Activated CD4-positive, CD25-positive, alpha-beta regulatory T cell treated with anti-CD3 and anti-CD28 coated beads, Interleukin-2, amount 50 U/mL, for 72 hours (primary cell): ENCODE results near the gene HCCS.
"Not testable (repeated sequence)": the region's sequence is repeated elsewhere in the genome, so short reads cannot be mapped to it uniquely, and the experiment has no call there.

Experiments
- DNase-seq: peaks from one replicate; pipeline ENCODE4 v3.0.0; 2021

The HCCS gene

DNA sequence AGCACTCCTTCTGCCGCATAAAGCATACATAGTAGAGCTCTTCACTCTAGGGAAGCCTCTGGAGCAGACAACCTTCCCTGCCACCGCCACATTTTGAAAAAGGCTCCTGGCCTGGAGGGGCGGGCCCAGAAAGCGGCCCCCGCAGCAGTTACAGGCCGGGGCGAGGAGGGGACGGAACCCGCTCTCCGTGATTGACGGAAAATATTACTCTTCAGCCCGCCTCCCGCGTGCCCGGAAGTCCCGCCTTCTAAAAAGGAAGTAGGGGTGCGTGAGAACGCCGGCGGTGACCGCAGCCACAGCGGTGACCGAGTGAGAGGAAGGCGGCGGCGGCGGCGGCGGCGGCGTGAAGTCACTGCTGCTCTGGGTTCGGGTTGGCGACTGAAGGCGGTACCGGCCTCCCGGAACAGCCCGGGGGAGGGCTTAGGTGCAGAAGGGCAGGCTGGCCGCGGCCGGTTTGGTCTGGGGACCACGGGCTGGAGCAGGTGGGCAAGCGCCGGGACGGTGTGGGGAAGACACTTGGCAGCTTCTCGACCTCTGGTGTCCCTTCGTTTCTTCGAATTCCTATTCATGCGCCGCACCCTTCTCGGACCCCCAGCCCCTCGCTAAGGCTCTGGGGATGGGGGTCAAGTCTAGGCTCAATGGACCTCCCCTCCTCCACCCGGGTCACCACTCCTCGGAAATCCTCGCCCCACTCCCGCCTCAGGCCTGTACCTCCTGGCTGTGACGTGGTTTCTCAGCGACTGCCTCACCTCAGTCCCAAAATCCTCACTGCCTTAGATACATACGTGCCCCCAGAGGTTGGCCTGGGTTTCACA is at the start of gene HCCS:
Gene HCCS (plus strand): TSS at position 296 of the 815 bp plus-strand sequence. CDS start 729 bp downstream, outside the sequence.
- DNase-seq: peak; percentile 83

DNA sequence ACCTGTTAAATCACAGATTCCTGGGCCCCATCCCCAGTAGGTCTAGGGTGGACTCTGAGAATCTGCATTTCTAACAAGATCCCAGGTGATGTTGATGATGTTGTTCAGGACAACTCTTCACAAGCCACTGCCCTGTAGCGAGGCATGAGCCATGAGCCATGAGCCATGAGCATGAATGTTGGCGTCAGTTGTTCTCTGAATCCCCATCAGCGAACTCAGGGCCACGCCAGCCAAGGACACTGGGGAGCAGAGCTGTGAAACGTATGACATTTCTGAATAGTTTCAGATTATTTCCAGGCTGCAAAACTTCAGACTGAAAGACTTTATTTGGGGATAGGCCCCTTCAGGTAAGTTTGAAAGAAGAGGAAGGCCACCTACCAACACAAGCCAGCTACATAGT is 46.9 kb upstream of the HCCS start:
- no peak for DNase-seq

- no peak for DNase-seq
Observed at GRCh38 chrX:11064851-11065600, 46.1 kb upstream of the HCCS start.

DNA sequence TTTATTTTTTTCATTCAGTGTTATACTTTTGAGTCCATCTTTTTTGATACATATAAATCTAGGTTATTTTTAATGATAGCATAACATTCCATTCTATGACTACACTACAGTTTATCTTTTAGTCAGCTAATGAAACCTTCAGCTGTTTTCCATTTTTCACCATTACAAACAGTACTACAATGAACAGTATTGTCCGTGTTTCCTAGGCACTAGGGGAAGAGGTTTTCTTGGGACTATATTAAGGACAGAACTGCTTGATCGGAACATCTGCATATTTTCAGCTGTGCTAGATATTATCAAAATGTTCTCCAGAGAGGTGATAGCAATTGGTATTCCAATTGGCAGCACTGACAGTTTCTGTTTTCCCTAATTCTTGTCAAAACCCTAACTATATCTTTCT is 44.3 kb upstream of the HCCS start:
- DNase-seq: no peak

GRCh38 chrX:11073381-11073780 is 37.8 kb upstream of the HCCS start:
- DNase-seq: no peak

GRCh38 chrX:11080741-11081305 is 30.3 kb upstream of the HCCS start:
- DNase-seq: no peak

- no peak for DNase-seq
Observed at GRCh38 chrX:11081511-11081910, 29.6 kb upstream of the HCCS start.

GRCh38 chrX:11085305-11085704 is 25.8 kb upstream of the HCCS start:
- no peak for DNase-seq

DNA sequence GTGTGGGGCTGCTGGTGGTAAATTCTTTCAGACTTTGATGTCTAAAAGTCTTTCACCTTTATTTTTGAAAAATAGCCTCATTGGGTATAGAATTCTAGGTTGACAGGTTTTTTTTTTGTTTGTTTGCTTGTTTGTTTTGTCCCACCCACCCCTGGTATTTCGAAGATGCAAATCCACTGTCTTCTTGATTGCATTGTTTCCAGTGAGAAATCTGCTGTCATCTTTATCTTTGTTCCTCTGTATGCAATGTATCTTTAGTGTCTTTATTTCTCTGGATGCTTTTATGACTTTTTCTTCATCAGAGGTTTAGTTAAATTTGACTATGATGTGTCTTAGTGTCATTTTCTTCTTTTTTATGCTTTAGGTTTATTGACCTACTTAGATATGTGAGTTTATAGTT is 21.3 kb upstream of the HCCS start:
- no peak for DNase-seq

DNA sequence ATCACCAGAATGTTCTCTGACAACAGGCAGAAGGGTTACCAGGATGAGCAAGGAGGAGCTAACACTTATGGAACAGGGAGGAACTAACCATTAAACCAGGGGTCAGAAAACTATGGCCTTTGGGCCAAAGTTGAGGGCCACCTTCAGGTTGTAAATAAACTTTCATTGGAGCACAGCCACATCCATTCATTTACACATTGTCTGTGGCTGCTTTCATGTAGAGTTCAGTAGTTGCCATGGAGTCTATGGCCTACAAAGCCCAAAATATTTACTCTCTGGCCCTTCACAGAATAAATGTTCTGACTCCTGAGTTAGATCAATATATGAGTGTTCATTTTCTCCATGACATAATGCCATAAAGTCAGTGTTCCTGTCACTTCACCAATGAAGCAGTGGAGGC is 13.2 kb upstream of the HCCS start:
- DNase-seq: no peak

- no peak for DNase-seq
Observed at GRCh38 chrX:11099465-11099864, 11.7 kb upstream of the HCCS start.

- no peak for DNase-seq
Observed at GRCh38 chrX:11100281-11101035, 10.7 kb upstream of the HCCS start.

- DNase-seq: no peak
Observed at GRCh38 chrX:11103006-11103405, 8.1 kb upstream of the HCCS start.

DNA sequence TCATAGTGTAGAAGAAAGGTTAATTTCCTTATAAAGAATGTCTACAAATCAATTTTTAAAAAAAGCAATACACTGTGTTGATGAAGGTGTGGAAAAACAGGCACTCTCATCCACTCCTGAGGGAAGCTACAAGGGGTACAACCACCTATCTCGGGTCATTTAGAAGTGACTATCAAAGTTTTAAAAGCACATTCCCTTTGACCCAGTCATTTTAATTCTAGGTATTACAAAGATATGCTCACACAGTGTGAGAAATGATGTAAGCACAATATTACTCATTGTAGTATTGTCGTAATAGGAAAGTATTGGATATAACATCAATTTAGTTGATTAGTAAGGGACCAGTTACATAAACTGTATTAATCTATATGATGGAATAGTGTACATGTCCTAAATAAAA is 7.4 kb upstream of the HCCS start:
- DNase-seq: no peak

DNA sequence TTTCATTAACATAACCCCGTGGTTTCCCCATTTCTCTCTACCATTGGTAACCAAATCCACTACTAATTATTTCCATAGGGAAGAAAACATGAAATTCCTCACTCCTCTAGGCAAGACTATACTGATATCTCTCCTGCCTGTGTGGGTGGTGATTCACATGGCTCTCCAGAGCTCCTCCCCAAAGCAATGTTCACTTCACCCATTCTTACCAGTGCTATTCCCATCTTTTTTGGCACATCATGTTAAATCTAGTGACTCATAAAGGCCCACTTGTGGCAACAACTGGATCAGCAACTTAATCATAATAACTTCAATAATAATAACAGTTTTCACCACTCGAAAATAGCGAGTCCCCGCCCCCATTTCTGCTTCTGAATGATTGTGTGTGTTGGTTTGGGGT is 6.1 kb upstream of the HCCS start:
- DNase-seq: no peak

DNA sequence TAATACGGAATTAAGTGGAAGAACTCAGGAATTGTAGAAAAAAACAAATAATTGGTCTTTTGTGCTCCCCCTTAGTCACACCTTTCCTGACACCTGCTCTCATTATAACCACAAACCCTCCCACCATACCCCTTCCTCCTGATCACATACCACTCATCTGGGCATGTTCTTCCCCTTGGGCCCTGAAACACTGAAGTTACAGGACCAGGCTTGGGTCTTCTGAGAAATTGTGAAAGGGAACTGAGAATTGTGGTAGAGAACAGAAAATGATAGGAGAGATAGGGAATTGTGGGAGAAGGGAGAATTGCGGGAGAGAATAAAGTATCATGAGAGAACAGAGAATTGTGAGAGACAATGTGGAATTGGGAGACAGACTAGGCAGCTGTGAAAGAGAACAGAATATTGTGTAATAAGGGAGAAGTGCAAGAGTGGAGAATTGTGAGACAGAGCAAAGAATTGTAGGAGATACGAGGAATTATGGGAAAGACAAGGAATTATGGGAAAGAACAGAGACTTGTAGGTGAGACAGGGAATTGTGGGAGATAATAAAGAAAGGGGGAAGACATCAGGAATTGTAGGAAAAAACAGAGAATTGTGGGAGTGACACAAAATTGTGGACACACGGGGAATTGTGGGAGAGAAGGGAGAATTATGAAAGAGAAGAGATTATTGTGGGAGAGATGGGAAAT is 2.7 kb upstream of the HCCS start:
- no peak for DNase-seq

GRCh38 chrX:11109968-11110367 is 1.2 kb upstream of the HCCS start:
- no peak for DNase-seq

- DNase-seq: no peak
Observed at GRCh38 chrX:11111947-11112346, 815 bp downstream of the HCCS start.

GRCh38 chrX:11113731-11114130 is 2.6 kb downstream of the HCCS start:
- DNase-seq: no peak

GRCh38 chrX:11117745-11118144 is 6.6 kb downstream of the HCCS start:
- no peak for DNase-seq

- DNase-seq: no peak
Observed at GRCh38 chrX:11119313-11119943, 8.3 kb downstream of the HCCS start.

DNA sequence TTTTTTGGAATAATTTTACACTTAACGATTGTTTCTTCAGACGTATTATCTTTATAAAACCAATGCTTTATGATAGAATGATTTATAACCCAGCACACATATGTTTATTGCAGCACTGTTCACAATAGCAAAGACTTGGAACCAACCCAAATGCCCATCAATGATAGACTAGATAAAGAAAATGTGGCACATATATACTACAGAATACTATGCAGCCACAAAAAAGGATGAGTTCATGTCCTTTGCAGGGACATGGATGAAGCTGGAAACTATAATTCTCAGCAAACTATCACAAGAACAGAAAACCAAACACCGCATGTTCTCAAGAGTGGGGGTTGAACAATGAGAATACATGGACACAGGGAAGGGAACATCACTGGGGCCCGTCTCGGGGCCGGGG is 12.0 kb downstream of the HCCS start:
- DNase-seq: not testable (repeated sequence)
